Neural progenitor cell (in vitro differentiated cells): Measurements from ENCODE around the gene RBFA. TPM values are rescaled to one million over a fixed set of nuclear protein-coding genes. Genes with fewer than 3 reads are reported as not detected.

Source experiments
- DNase-seq: peaks from one replicate; pipeline ENCODE4 v3.0.0-alpha.2; 2016; ENCODE audit warnings: low spot score
- H2AFZ ChIP-seq: fragments of 200-600 bp; sonication (generic); replicated peaks from 2 replicates; pipeline ENCODE4 v1.6.1; 2016; ENCODE audit warnings: antibody characterized with exemption
- H3F3A ChIP-seq: fragments of 200-600 bp; sonication (generic); 2 replicates; pipeline ENCODE4 v1.6.1; 2016; ENCODE audit warnings: antibody characterized with exemption, low read depth
- H3K27ac ChIP-seq: fragments of 200-600 bp; sonication (generic); 2 replicates; pipeline ENCODE4 v1.5.1; 2016; ENCODE audit warnings: mild to moderate bottlenecking
- H3K27me3 ChIP-seq: fragments of 200-600 bp; sonication (generic); 2 replicates; pipeline ENCODE4 v1.6.1; 2016; ENCODE audit warnings: mild to moderate bottlenecking, moderate library complexity
- H3K36me3 ChIP-seq: fragments of 200-600 bp; sonication (generic); 2 replicates; pipeline ENCODE4 v1.5.1; 2016
- H3K4me1 ChIP-seq: fragments of 200-600 bp; sonication (generic); 2 replicates; pipeline ENCODE4 v1.6.1; 2016; ENCODE audit warnings: mixed run types
- H3K4me2 ChIP-seq: fragments of 200-600 bp; sonication (generic); 2 replicates; pipeline ENCODE4 v1.6.1; 2016
- H3K4me3 ChIP-seq: fragments of 200-600 bp; sonication (generic); 2 replicates; pipeline ENCODE4 v1.5.1; 2016
- H3K79me2 ChIP-seq: fragments of 200-600 bp; sonication (generic); 2 replicates; pipeline ENCODE4 v1.6.1; 2016; ENCODE audit warnings: low read depth
- H3K9ac ChIP-seq: fragments of 200-600 bp; sonication (generic); 2 replicates; pipeline ENCODE4 v1.6.1; 2016
- H3K9me3 ChIP-seq: fragments of 200-600 bp; sonication (generic); 2 replicates; pipeline ENCODE4 v1.5.1; 2016; ENCODE audit warnings: low read depth
- H4K20me1 ChIP-seq: fragments of 200-600 bp; sonication (generic); 2 replicates; pipeline ENCODE4 v1.6.1; 2016; ENCODE audit warnings: low read depth
- H3K27ac Mint-ChIP-seq: 3 replicates; pipeline ENCODE4 v1.8.0; 2021; ENCODE audit warnings: mixed read lengths
- H3K27me3 Mint-ChIP-seq: 2 replicates; pipeline ENCODE4 v1.8.0; 2022; ENCODE audit warnings: low read depth, mild to moderate bottlenecking, inconsistent platforms, moderate library complexity, mixed read lengths; ENCODE audit not compliant: insufficient read depth
- H3K36me3 Mint-ChIP-seq: 3 replicates; pipeline ENCODE4 v1.8.0; 2021; ENCODE audit warnings: mixed read lengths
- H3K4me1 Mint-ChIP-seq: 3 replicates; pipeline ENCODE4 v1.8.0; 2021; ENCODE audit warnings: mixed read lengths
- H3K4me3 Mint-ChIP-seq: 3 replicates; pipeline ENCODE4 v1.8.0; 2021; ENCODE audit warnings: mild to moderate bottlenecking, moderate library complexity, mixed read lengths
- H3K9me3 Mint-ChIP-seq: 3 replicates; pipeline ENCODE4 v1.8.0; 2020; ENCODE audit warnings: mixed read lengths
- CTCF ChIP-seq: fragments of 200-600 bp; sonication (generic); IDR thresholded peaks from 2 replicates; pipeline ENCODE4 v1.5.1; 2017; ENCODE audit warnings: antibody characterized with exemption, mild to moderate bottlenecking
- EZH2 ChIP-seq: fragments of 200-600 bp; sonication (generic); IDR thresholded peaks from 2 replicates; pipeline ENCODE4 v1.6.1; 2017; ENCODE audit warnings: antibody characterized with exemption, mild to moderate bottlenecking, moderate library complexity
- EZH2phosphoT487 ChIP-seq: fragments of 200-600 bp; sonication (generic); IDR thresholded peaks from 2 replicates; pipeline ENCODE4 v1.6.1; 2017; ENCODE audit warnings: antibody characterized with exemption
- total RNA-seq: library from RNA; depleted of rRNA; stranded (reverse); fragments of >200 nt; gene quantifications from 2 replicates; pipeline ENCODE4 v1.2.3, GENCODE V29; 2015; ENCODE audit warnings: low replicate concordance

The RBFA gene
- total RNA-seq, 1 donor from 2014 or later, result 22.9 TPM

- TF ChIP-seq CTCF, result no peak
- no peak for TF ChIP-seq EZH2phosphoT487
- no peak for TF ChIP-seq EZH2
- no peak overlapping the region for H2AFZ ChIP-seq
- H3K4me2 ChIP-seq, result no peak overlapping the region
- Mint-ChIP-seq H3K27me3 (peaks cover 2% of the 10 kb centered on the region), H3K4me1 (no peaks in the 10 kb centered on the region), H3K36me3 (peaks cover 3% of the 10 kb centered on the region), H3K27ac (no peak overlapping the region), H3K4me3 (no peak overlapping the region), H3K9me3 (peaks cover 19% of the 10 kb centered on the region)
- no peaks in the 10 kb centered on the region for H3K27me3 ChIP-seq
- no peaks in the 10 kb centered on the region for H3F3A ChIP-seq
- no peaks in the 10 kb centered on the region for H3K79me2 ChIP-seq
- no peaks in the 10 kb centered on the region for H3K4me1 ChIP-seq
- no peak for DNase-seq
- H4K20me1 ChIP-seq, result no peaks in the 10 kb centered on the region
- H3K36me3 ChIP-seq, result no peaks in the 10 kb centered on the region
- peaks cover 15% of the 10 kb centered on the region for H3K9me3 ChIP-seq
- no peak overlapping the region for H3K4me3 ChIP-seq
- no peak overlapping the region for H3K9ac ChIP-seq
- H3K27ac ChIP-seq, result no peak overlapping the region
Observed at GRCh38 chr18:80002468-80002867, 31.8 kb upstream of the RBFA start.

GRCh38 chr18:80004600-80005342 is 29.5 kb upstream of the RBFA start:
- Histone ChIP-seq H3K79me2 (no peaks in the 10 kb centered on the region), H3K27ac (no peak overlapping the region), H4K20me1 (no peaks in the 10 kb centered on the region), H3K36me3 (no peaks in the 10 kb centered on the region), H3K4me1 (no peaks in the 10 kb centered on the region), H3K9me3 (peaks cover 15% of the 10 kb centered on the region), H3F3A (no peaks in the 10 kb centered on the region), H3K27me3 (no peaks in the 10 kb centered on the region), H3K4me2 (no peak overlapping the region), H3K4me3 (no peak overlapping the region), H3K9ac (no peak overlapping the region), H2AFZ (no peak overlapping the region)
- Mint-ChIP-seq H3K9me3 (peaks cover 33% of the 10 kb centered on the region), H3K4me1 (no peaks in the 10 kb centered on the region), H3K27ac (no peak overlapping the region), H3K27me3 (peaks cover 5% of the 10 kb centered on the region), H3K36me3 (peaks cover 9% of the 10 kb centered on the region), H3K4me3 (no peak overlapping the region)
- no peak for DNase-seq
- TF ChIP-seq CTCF (no peak), EZH2phosphoT487 (no peak), EZH2 (no peak)

GRCh38 chr18:80006724-80007123 is 27.5 kb upstream of the RBFA start:
- H3K4me3 Mint-ChIP-seq, result no peak overlapping the region
- H3K27ac Mint-ChIP-seq, result no peak overlapping the region
- H4K20me1 ChIP-seq, result no peaks in the 10 kb centered on the region
- no peak overlapping the region for H3K27ac ChIP-seq
- H3K9ac ChIP-seq, result no peak overlapping the region
- H3K4me1 Mint-ChIP-seq, result no peaks in the 10 kb centered on the region
- no peaks in the 10 kb centered on the region for H3K79me2 ChIP-seq
- H3F3A ChIP-seq, result no peaks in the 10 kb centered on the region
- no peak overlapping the region for H2AFZ ChIP-seq
- no peak for TF ChIP-seq CTCF
- no peak for TF ChIP-seq EZH2
- no peak for TF ChIP-seq EZH2phosphoT487
- H3K9me3 Mint-ChIP-seq, result peaks cover 33% of the 10 kb centered on the region
- no peaks in the 10 kb centered on the region for H3K27me3 ChIP-seq
- no peak for DNase-seq
- no peak overlapping the region for H3K4me3 ChIP-seq
- H3K27me3 Mint-ChIP-seq, result peaks cover 5% of the 10 kb centered on the region
- H3K4me2 ChIP-seq, result no peak overlapping the region
- no peaks in the 10 kb centered on the region for H3K9me3 ChIP-seq
- H3K4me1 ChIP-seq, result peaks cover 1% of the 10 kb centered on the region
- peaks cover 9% of the 10 kb centered on the region for H3K36me3 Mint-ChIP-seq
- no peaks in the 10 kb centered on the region for H3K36me3 ChIP-seq
